ENCODE measurements around the gene LRRC71. TPM values are rescaled to one million over a fixed set of nuclear protein-coding genes. Genes with fewer than 3 reads are reported as not detected.

The LRRC71 gene
- total RNA-seq, 2 donors from 2014 or later, result not detected

DNA sequence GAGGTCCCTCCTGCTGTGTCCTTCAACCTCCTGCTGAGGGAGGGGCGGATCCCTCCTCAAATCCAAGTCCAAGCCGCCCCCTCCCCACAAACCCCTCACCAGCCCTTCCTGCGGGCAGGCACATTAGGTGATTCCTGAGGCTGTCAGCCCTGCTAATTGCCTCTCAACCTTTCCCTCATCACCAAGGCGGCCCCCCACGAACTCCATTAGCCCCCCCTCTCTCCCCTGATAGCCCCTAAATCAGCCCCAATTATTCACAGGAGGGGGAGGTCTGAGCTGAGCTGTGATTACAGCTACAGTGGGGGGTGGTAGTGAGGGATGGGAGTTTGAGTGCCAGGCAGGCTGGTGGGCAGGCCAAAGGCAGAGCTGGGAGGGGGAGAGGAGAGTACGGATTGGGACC, 32.7 kb upstream of the LRRC71 start:
- 30 to 32% methylated on average over 3 to 5 of the region's 6 CpGs for WGBS, 2 experiments (ENCODE audit: insufficient coverage in 1 of 2, insufficient read length in 1 of 2)
- TF ChIP-seq, protein P1, sequence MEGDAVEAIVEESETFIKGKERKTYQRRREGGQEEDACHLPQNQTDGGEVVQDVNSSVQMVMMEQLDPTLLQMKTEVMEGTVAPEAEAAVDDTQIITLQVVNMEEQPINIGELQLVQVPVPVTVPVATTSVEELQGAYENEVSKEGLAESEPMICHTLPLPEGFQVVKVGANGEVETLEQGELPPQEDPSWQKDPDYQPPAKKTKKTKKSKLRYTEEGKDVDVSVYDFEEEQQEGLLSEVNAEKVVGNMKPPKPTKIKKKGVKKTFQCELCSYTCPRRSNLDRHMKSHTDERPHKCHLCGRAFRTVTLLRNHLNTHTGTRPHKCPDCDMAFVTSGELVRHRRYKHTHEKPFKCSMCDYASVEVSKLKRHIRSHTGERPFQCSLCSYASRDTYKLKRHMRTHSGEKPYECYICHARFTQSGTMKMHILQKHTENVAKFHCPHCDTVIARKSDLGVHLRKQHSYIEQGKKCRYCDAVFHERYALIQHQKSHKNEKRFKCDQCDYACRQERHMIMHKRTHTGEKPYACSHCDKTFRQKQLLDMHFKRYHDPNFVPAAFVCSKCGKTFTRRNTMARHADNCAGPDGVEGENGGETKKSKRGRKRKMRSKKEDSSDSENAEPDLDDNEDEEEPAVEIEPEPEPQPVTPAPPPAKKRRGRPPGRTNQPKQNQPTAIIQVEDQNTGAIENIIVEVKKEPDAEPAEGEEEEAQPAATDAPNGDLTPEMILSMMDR (conservative IDR thresholded peaks at IDR 0.05), result no peak
- no peak overlapping the region for H3K27ac ChIP-seq (ENCODE audit: low read depth, low read length)
- H3K27me3 ChIP-seq (ENCODE audit: control insufficient read depth, insufficient read depth, low read length, poor library complexity, severe bottlenecking), result peaks cover 25% of the 10 kb centered on the region
- Mint-ChIP-seq H3K9me3 (no peaks in the 10 kb centered on the region), H3K27ac (no peak overlapping the region), H3K4me1 (peaks cover 14% of the 10 kb centered on the region), H3K36me3 (ENCODE audit: low read depth) (no peaks in the 10 kb centered on the region), H3K27me3 (ENCODE audit: insufficient read depth) (peaks cover 40% of the 10 kb centered on the region), H3K4me3 (no peak overlapping the region)
- no peaks in the 10 kb centered on the region for H3K36me3 ChIP-seq (ENCODE audit: control insufficient read depth, insufficient read depth, low read length)
- no peak overlapping the region for H3K4me3 ChIP-seq (ENCODE audit: low read length)
- H3K9ac ChIP-seq (ENCODE audit: extremely low read depth, low read length, poor library complexity, severe bottlenecking), result no peak overlapping the region
- no peaks in the 10 kb centered on the region for H3K9me3 ChIP-seq (ENCODE audit: control insufficient read depth, low read length)
- no peak for DNase-seq
- H3K4me1 ChIP-seq (ENCODE audit: control insufficient read depth, insufficient read depth, low read length), result peaks cover 6% of the 10 kb centered on the region

DNA sequence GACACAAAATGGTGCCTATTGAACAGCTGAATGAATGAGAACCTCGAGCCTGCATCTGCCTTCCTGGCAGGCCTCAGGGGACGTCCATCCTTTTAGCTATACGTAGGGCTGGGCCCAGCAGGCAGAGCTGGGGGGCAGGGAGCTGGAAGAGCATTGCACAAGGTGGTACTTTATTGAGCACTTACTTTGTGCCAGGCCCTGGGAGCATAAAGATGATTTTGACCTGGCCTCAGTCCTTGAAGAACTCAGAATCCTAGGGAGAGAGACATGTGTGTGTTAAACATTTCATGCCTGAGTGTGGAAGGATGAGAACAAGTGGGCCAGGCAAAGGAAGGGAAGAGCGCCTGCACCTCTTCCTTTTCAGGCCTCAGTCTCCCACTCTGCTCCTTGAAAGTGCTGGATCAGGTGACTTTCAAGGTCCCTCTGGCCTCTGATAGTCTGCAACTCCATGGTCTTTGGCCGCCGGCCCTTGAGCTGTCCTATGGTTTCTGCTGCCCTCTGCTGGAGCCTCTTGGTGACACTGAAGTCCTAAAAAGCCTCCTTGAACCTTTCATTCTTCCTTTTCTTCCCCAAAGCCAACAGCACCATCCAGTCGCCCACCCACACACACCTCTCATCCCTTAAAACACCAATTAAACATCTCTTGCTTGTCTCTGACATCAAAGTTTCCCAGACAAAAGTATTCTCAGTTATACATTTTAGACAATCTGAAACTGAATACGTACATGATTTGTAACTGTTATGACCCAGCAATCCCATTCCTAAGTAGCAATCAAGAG, 30.4 kb upstream of the LRRC71 start:
- H3K27me3 Mint-ChIP-seq (ENCODE audit: insufficient read depth), result peaks cover 51% of the 10 kb centered on the region

DNA sequence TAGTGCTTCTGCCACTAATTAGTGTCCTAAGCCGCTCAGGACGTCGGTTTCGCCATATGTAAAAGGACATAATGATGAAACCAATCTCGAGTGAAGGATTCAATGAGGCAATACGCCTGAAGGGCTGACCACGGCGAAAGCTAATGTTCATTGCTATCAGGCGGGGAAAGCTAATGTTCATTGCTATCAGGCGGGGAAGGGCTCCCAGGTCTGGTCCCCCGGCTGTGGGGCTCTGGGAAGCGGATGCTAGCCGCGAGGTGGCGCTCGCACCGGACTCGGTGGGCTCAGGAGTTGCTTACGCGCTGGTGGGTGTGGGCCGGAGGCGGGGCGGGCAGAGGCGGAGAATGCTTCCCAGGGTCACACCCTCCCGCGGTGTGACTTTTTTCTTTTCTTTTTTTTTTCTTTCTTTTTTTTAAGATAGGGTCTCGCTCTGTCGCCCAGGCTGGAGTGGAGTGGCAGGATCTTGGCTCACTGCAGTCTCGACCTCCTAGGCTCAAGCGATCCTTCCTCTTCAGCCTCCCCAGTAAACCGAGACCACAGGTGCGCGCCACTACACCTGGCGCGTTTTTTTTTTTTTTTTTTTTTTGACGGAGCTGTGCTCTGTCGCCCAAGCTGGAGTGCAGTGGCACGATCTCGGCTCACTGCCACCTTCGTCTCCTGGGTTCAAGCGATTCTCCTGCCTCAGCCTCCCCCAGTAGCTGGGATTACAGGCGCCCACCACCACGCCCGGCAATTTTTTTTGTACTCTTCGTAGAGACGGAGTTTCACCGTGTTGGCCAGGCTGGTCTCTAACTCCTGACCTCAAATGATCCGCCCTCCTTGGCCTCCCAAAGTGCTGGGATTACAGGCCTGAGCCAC, 28.0 kb upstream of the LRRC71 start:
- H3K4me3 Mint-ChIP-seq, result peak overlapping the region; percentile 44
- no peak overlapping the region for H3K9ac ChIP-seq (ENCODE audit: extremely low read depth, low read length, poor library complexity, severe bottlenecking)
- H3K27me3 Mint-ChIP-seq (ENCODE audit: insufficient read depth), result peaks cover 50% of the 10 kb centered on the region
- H3K27me3 ChIP-seq (ENCODE audit: control insufficient read depth, insufficient read depth, low read length, poor library complexity, severe bottlenecking), result peaks cover 41% of the 10 kb centered on the region
- peaks cover 3% of the 10 kb centered on the region for H3K4me1 ChIP-seq (ENCODE audit: control insufficient read depth, insufficient read depth, low read length)
- no peaks in the 10 kb centered on the region for H3K9me3 Mint-ChIP-seq
- H3K4me3 ChIP-seq (ENCODE audit: low read length), result no peak overlapping the region
- H3K36me3 ChIP-seq (ENCODE audit: control insufficient read depth, insufficient read depth, low read length), result no peaks in the 10 kb centered on the region
- peaks cover 7% of the 10 kb centered on the region for H3K4me1 Mint-ChIP-seq
- H3K36me3 Mint-ChIP-seq (ENCODE audit: low read depth), result no peaks in the 10 kb centered on the region
- no peak overlapping the region for H3K27ac Mint-ChIP-seq
- H3K9me3 ChIP-seq (ENCODE audit: control insufficient read depth, low read length), result no peaks in the 10 kb centered on the region
- no peak overlapping the region for H3K27ac ChIP-seq (ENCODE audit: low read depth, low read length)
- WGBS, 2 experiments (ENCODE audit: insufficient coverage in 1 of 2, insufficient read length in 1 of 2), result 13 to 24% methylated on average over 33 to 48 of the region's 48 CpGs
- peak; percentile 98 for DNase-seq
- TF ChIP-seq, protein P1 (conservative IDR thresholded peaks at IDR 0.05), result peak; percentile 94

More for the DNA sequence above, 30.4 kb upstream of the LRRC71 start:
- Mint-ChIP-seq H3K27ac (no peak overlapping the region), H3K36me3 (ENCODE audit: low read depth) (no peaks in the 10 kb centered on the region), H3K4me3 (no peak overlapping the region), H3K4me1 (peaks cover 17% of the 10 kb centered on the region), H3K9me3 (no peaks in the 10 kb centered on the region)
- Histone ChIP-seq H3K27ac (ENCODE audit: low read depth, low read length) (no peak overlapping the region), H3K9me3 (ENCODE audit: control insufficient read depth, low read length) (no peaks in the 10 kb centered on the region), H3K4me3 (ENCODE audit: low read length) (no peak overlapping the region), H3K9ac (ENCODE audit: extremely low read depth, low read length, poor library complexity, severe bottlenecking) (no peak overlapping the region), H3K4me1 (ENCODE audit: control insufficient read depth, insufficient read depth, low read length) (peaks cover 3% of the 10 kb centered on the region), H3K36me3 (ENCODE audit: control insufficient read depth, insufficient read depth, low read length) (no peaks in the 10 kb centered on the region), H3K27me3 (ENCODE audit: control insufficient read depth, insufficient read depth, low read length, poor library complexity, severe bottlenecking) (peaks cover 41% of the 10 kb centered on the region)
- DNase-seq, result peak; percentile 96
- 49% methylated on average over 8 of the region's 8 CpGs for WGBS, 2 experiments (ENCODE audit: insufficient coverage in 1 of 2, insufficient read length in 1 of 2)
- TF ChIP-seq, protein P1 (conservative IDR thresholded peaks at IDR 0.05), result peak; percentile 89
